SJCRH30 (cell line): ENCODE results near the gene THSD4. TPM values are rescaled to one million over a fixed set of nuclear protein-coding genes. Genes with fewer than 3 reads are reported as not detected.

Source experiments
- DNase-seq, 2 experiments: peaks; one replicate each; pipeline ENCODE4 v3.0.0-alpha.2; 2015 to 2020
- H3K27ac ChIP-seq: fragments of 250-450 bp; sonication (Bioruptor Pico); 2 replicates; pipeline ENCODE4 v1.5.1; 2020; ENCODE audit warnings: mild to moderate bottlenecking, moderate library complexity
- H3K27me3 ChIP-seq: fragments of 250-450 bp; sonication (Bioruptor Pico); 2 replicates; pipeline ENCODE4 v1.5.1; 2020; ENCODE audit warnings: mild to moderate bottlenecking, moderate library complexity
- H3K36me3 ChIP-seq: fragments of 250-450 bp; sonication (Bioruptor Pico); 2 replicates; pipeline ENCODE4 v1.5.1; 2020; ENCODE audit warnings: mild to moderate bottlenecking, moderate library complexity
- H3K4me1 ChIP-seq: fragments of 250-450 bp; sonication (Bioruptor Pico); 2 replicates; pipeline ENCODE4 v1.5.1; 2020; ENCODE audit warnings: mild to moderate bottlenecking, moderate library complexity
- H3K4me3 ChIP-seq: fragments of 250-450 bp; sonication (Bioruptor Pico); 2 replicates; pipeline ENCODE4 v1.5.1; 2020; ENCODE audit warnings: mild to moderate bottlenecking, moderate library complexity
- H3K9me3 ChIP-seq: fragments of 250-450 bp; sonication (Bioruptor Pico); replicated peaks from 2 replicates; pipeline ENCODE4 v1.5.1; 2020; ENCODE audit warnings: mild to moderate bottlenecking, moderate library complexity
- total RNA-seq: library from RNA; depleted of rRNA; stranded (reverse); fragments of >200 nt; shearing (Covaris generic); gene quantifications from 2 replicates; pipeline ENCODE4 v1.2.3, GENCODE V29; 2014

The THSD4 gene
- total RNA-seq, 1 experiment from 2014 or later: 20.7 TPM

GRCh38 chr15:71603379-71603778, 488.1 kb downstream of the THSD4 start:
- H3K4me1 ChIP-seq: peaks cover 19% of the 10 kb centered on the region
- H3K4me3 ChIP-seq: no peak overlapping the region
- no peaks in the 10 kb centered on the region for H3K36me3 ChIP-seq
- no peak for DNase-seq
- peaks cover 6% of the 10 kb centered on the region; the same call in 1 of the 2 replicates for H3K9me3 ChIP-seq
- H3K27ac ChIP-seq: no peak overlapping the region
- H3K27me3 ChIP-seq: no peaks in the 10 kb centered on the region

GRCh38 chr15:71607383-71607782, 492.1 kb downstream of the THSD4 start:
- DNase-seq: no peak
- Histone ChIP-seq H3K9me3 (peaks cover 6% of the 10 kb centered on the region; the same call in 1 of the 2 replicates), H3K4me3 (no peak overlapping the region), H3K4me1 (peaks cover 32% of the 10 kb centered on the region), H3K27me3 (no peaks in the 10 kb centered on the region), H3K27ac (no peak overlapping the region), H3K36me3 (no peaks in the 10 kb centered on the region)

DNA sequence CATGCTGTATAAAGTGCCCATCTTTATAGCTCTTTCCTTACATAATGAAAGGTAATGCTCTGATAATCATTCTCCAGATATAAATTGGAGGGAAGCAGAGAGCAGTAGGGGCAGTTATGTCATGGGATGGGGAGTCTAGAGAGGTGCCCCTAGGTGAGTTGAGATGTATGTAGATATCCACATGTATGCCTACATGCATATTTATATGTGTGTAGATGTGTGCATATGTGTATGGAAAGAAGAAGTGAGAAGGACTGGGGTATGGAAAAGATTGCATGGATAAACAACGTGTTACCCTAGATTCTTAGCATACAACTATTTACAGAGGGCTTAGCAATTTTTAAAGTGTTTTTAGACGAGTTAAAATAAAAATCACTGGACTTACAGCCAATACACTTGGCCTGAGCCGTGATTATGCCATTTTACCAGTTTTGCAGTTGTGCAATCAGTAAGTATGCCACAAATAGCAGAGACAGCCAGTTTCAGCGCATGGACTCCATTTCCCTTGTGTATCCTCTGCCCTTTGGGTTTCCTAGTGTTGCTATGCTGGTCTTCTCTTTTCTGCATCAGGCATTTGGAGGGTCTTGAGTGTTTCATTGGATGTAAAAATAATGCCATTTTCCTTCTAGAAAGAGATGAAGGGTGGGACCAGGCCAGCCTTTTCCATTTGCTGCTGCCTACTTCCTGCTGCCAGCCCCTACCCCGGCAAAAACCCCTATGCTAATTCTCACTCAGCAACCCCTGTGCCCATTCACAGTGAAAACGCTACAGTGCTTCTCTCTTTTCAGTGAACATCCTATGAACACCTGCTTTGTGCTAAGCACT, 495.7 kb downstream of the THSD4 start:
- Histone ChIP-seq H3K9me3 (0 out of 2 replicates have a peak, but pooled peaks cover 3% of the 10 kb centered on the region), H3K4me1 (peaks cover 46% of the 10 kb centered on the region), H3K4me3 (peak overlapping the region; percentile 4; the same call in 1 of the 2 replicates), H3K27ac (peak overlapping the region; percentile 98), H3K36me3 (no peaks in the 10 kb centered on the region), H3K27me3 (no peaks in the 10 kb centered on the region)
- no peak for DNase-seq

DNA sequence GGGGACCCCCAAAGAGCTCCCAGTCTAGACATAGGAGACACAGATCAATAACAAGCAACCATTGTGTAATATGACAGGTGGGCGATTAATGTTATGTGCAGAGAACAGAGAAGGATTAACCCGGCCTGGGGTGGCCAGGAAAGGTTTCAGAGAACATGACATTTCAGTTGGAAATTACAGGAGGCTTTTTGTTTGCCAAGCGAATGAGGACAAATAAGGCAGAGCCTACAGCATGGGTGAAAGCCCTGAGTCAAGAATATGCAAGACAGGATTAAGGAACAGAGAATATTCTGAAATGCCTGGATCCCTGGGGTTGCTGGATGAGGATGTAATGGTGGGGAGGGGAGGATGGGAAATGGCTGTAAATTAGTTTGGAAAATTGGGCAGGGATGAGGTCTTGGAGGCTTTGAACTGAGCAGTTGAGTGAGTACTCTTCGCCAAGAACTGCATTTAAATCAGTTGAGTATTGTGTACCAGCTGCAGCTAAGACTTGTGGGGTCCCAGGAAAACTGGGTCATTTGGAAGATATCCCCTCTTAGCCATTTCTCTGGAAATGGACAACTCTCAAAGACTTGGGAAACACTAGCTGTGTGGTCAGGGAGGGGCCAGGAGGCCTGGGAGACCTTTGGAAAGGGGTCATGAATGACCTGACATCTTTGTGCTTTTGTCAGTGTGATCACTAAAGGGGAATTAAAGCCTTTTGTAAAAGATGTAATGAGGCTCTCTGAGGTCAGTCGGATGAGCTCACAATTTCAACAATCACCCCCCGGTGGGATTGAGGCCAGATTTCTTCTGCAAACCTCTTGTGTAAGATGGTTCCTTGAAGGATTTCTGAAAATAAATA, 496.5 kb downstream of the THSD4 start:
- no peaks in the 10 kb centered on the region for H3K27me3 ChIP-seq
- peak overlapping the region; percentile 98 for H3K27ac ChIP-seq
- H3K4me3 ChIP-seq: no peak overlapping the region
- peaks cover 46% of the 10 kb centered on the region for H3K4me1 ChIP-seq
- H3K36me3 ChIP-seq: no peaks in the 10 kb centered on the region
- H3K9me3 ChIP-seq: 0 out of 2 replicates have a peak, but pooled peaks cover 3% of the 10 kb centered on the region
- peak; percentile 83 to 95 for DNase-seq

- no peak overlapping the region for H3K4me3 ChIP-seq
- H3K27ac ChIP-seq: peak overlapping the region; percentile 98
- peaks cover 46% of the 10 kb centered on the region for H3K4me1 ChIP-seq
- H3K27me3 ChIP-seq: no peaks in the 10 kb centered on the region
- H3K36me3 ChIP-seq: no peaks in the 10 kb centered on the region
- 0 out of 2 replicates have a peak, but pooled peaks cover 3% of the 10 kb centered on the region for H3K9me3 ChIP-seq
- peak; percentile 91 to 97 for DNase-seq
Measured at GRCh38 chr15:71612397-71612722, 497.1 kb downstream of the THSD4 start.

GRCh38 chr15:71612869-71613268, 497.6 kb downstream of the THSD4 start:
- no peak overlapping the region for H3K4me3 ChIP-seq
- 0 out of 2 replicates have a peak, but pooled peaks cover 3% of the 10 kb centered on the region for H3K9me3 ChIP-seq
- no peaks in the 10 kb centered on the region for H3K27me3 ChIP-seq
- no peak for DNase-seq
- H3K4me1 ChIP-seq: peaks cover 46% of the 10 kb centered on the region
- H3K27ac ChIP-seq: peak overlapping the region; percentile 98
- no peaks in the 10 kb centered on the region for H3K36me3 ChIP-seq

DNA sequence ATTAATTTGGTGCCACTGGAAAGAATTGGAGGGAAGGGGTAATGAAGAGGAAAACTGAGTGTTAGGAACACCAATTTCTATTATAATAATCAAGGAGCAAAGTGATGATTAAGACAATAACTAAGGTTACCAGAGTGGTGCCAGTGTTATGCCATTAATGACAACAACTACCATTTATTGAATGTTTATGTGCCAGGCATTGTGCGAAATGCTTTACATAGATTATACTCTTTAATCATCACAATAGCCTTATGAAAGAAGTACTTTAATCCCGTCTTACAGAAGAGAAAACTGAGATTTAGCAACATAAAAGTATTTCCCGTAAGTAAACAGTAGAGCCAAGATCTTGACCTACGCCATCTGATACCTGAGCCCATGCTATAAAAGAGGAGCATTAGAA, 507.8 kb downstream of the THSD4 start:
- Histone ChIP-seq H3K27ac (no peak overlapping the region), H3K4me1 (0 out of 2 replicates have a peak, but pooled peaks cover 7% of the 10 kb centered on the region), H3K36me3 (no peaks in the 10 kb centered on the region), H3K9me3 (0 out of 2 replicates have a peak, but pooled peaks cover 3% of the 10 kb centered on the region), H3K27me3 (no peaks in the 10 kb centered on the region), H3K4me3 (no peak overlapping the region)
- DNase-seq: no peak

DNA sequence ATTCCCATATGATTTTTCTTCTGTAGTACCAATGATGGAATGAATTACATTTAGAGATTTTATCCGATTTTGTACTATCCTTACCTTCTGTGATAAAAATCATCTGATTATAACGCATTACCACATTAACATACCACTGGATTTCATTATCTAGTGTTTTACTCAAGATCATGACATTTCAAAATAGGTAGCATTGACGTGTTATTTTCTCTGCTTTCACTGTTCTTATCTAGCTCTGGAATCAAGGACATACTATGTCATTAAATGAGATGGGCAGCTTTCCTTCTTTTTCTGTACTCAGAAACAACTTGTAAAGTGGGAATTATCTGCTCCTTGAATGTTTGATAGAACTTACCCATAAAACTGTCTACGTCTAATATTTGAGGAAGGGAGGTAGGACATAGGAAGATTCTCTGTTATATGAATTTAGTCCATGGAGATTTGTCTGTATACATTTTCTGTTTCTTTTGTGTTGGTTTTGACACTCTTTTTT, 511.4 kb downstream of the THSD4 start:
- no peak for DNase-seq
- Histone ChIP-seq H3K4me3 (no peak overlapping the region), H3K9me3 (0 out of 2 replicates have a peak, but pooled peaks cover 3% of the 10 kb centered on the region), H3K27ac (no peak overlapping the region), H3K27me3 (no peaks in the 10 kb centered on the region), H3K36me3 (no peaks in the 10 kb centered on the region), H3K4me1 (0 out of 2 replicates have a peak, but pooled peaks cover 7% of the 10 kb centered on the region)

DNA sequence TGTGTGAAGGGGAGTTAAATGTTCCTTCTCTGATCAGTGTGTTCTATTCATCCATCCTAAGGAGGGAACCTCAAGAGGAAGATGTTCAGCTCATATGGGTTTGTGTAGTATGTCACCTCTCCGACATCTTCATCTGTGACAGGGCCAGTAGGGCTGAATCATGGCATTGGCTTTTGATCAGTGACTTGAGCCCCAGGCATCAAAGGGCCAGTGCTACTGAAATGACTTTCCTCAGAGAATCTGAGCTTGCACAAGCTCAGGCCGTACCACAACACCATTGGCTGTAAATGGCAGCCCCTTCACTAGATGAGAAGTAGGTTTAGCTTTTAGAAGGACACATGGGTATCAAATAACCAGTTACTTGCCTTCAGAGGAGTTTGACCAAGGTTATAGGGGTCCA, 511.9 kb downstream of the THSD4 start:
- Histone ChIP-seq H3K9me3 (0 out of 2 replicates have a peak, but pooled peaks cover 3% of the 10 kb centered on the region), H3K4me3 (no peak overlapping the region), H3K27ac (no peak overlapping the region), H3K36me3 (no peaks in the 10 kb centered on the region), H3K27me3 (no peaks in the 10 kb centered on the region), H3K4me1 (0 out of 2 replicates have a peak, but pooled peaks cover 7% of the 10 kb centered on the region)
- DNase-seq: no peak

- no peaks in the 10 kb centered on the region for H3K27me3 ChIP-seq
- H3K4me1 ChIP-seq: 0 out of 2 replicates have a peak, but pooled peaks cover 7% of the 10 kb centered on the region
- 0 out of 2 replicates have a peak, but pooled peaks cover 3% of the 10 kb centered on the region for H3K9me3 ChIP-seq
- DNase-seq: no peak
- H3K36me3 ChIP-seq: no peaks in the 10 kb centered on the region
- H3K27ac ChIP-seq: no peak overlapping the region
- H3K4me3 ChIP-seq: no peak overlapping the region
Measured at GRCh38 chr15:71627604-71628003, 512.3 kb downstream of the THSD4 start.

- H3K4me1 ChIP-seq: peaks cover 14% of the 10 kb centered on the region
- no peak overlapping the region for H3K27ac ChIP-seq
- DNase-seq: no peak
- no peaks in the 10 kb centered on the region for H3K27me3 ChIP-seq
- no peaks in the 10 kb centered on the region for H3K36me3 ChIP-seq
- no peak overlapping the region for H3K4me3 ChIP-seq
- 0 out of 2 replicates have a peak, but pooled peaks cover 3% of the 10 kb centered on the region for H3K9me3 ChIP-seq
Measured at GRCh38 chr15:71628988-71629770, 513.9 kb downstream of the THSD4 start.

GRCh38 chr15:71629781-71630474, 514.7 kb downstream of the THSD4 start:
- no peaks in the 10 kb centered on the region for H3K27me3 ChIP-seq

GRCh38 chr15:71630475-71630809, 515.2 kb downstream of the THSD4 start:
- no peak overlapping the region for H3K27ac ChIP-seq
- H3K27me3 ChIP-seq: no peaks in the 10 kb centered on the region
- H3K4me1 ChIP-seq: peaks cover 25% of the 10 kb centered on the region
- H3K9me3 ChIP-seq: 0 out of 2 replicates have a peak, but pooled peaks cover 3% of the 10 kb centered on the region
- no peaks in the 10 kb centered on the region for H3K36me3 ChIP-seq
- H3K4me3 ChIP-seq: no peak overlapping the region
- no peak for DNase-seq

More at GRCh38 chr15:71629781-71630474, 514.7 kb downstream of the THSD4 start:
- no peak overlapping the region for H3K4me3 ChIP-seq
- DNase-seq: no peak
- H3K9me3 ChIP-seq: 0 out of 2 replicates have a peak, but pooled peaks cover 3% of the 10 kb centered on the region
- H3K4me1 ChIP-seq: peaks cover 20% of the 10 kb centered on the region
- no peaks in the 10 kb centered on the region for H3K36me3 ChIP-seq
- no peak overlapping the region for H3K27ac ChIP-seq
